ENCODE measurements around the gene TRIM72. TPM values are rescaled to one million over a fixed set of nuclear protein-coding genes. Genes with fewer than 3 reads are reported as not detected.

The TRIM72 gene
- total RNA-seq, 1 experiment from 2014 or later: 1.8 TPM

GRCh38 chr16:31225193-31225592, 11.3 kb downstream of the TRIM72 start (continued):
- TF ChIP-seq AR (CRISPR knock-in tag; IDR thresholded peaks at IDR 0.05): no peak
- TF ChIP-seq ZNF425 (CRISPR knock-in tag; conservative IDR thresholded peaks at IDR 0.05): no peak
- no peak for TF ChIP-seq NFATC4 (CRISPR knock-in tag; IDR thresholded peaks at IDR 0.05)
- TF ChIP-seq CTCF (IDR thresholded peaks at IDR 0.05): no peak

- Mint-ChIP-seq H3K27me3 (ENCODE audit: low read depth) (peaks cover 4% of the 10 kb centered on the region; the same call in 1 of the 2 replicates), H3K36me3 (peaks cover 6% of the 10 kb centered on the region), H3K4me3 (no peak overlapping the region), H3K4me1 (peaks cover 3% of the 10 kb centered on the region), H3K27ac (no peak overlapping the region), H3K9me3 (peaks cover 4% of the 10 kb centered on the region; the same call in 1 of the 2 replicates)
- CTCF ChIA-PET: interaction anchor here (0.8 kb wide), 1 partner anchor 11 kb away, joined by 3 read pairs; the partner anchor contains the start of gene PYDC1
- POLR2A ChIA-PET: no interaction called here
- no peak for ATAC-seq
- DNase-seq (ENCODE audit: low spot score): no peak
- TF ChIP-seq AR (CRISPR knock-in tag; IDR thresholded peaks at IDR 0.05) (no peak), MAX (CRISPR knock-in tag; IDR thresholded peaks at IDR 0.05) (no peak), HMGA2 (CRISPR knock-in tag; IDR thresholded peaks at IDR 0.05) (no peak), NFATC4 (CRISPR knock-in tag; IDR thresholded peaks at IDR 0.05) (no peak), SMAD4 (CRISPR knock-in tag; IDR thresholded peaks at IDR 0.05) (no peak), RELA (CRISPR knock-in tag; IDR thresholded peaks at IDR 0.05; ENCODE audit: borderline replicate concordance) (no peak), E2F5 (CRISPR knock-in tag; IDR thresholded peaks at IDR 0.05) (no peak), TP53 (CRISPR knock-in tag; IDR thresholded peaks at IDR 0.05) (no peak), E2F4 (CRISPR knock-in tag; IDR thresholded peaks at IDR 0.05; ENCODE audit: borderline replicate concordance, low read depth) (no peak), NR1H2 (CRISPR knock-in tag; IDR thresholded peaks at IDR 0.05) (no peak), ZNF423 (CRISPR knock-in tag; IDR thresholded peaks at IDR 0.05) (no peak), OVOL2 (CRISPR knock-in tag; IDR thresholded peaks at IDR 0.05; ENCODE audit: borderline replicate concordance) (no peak), KAT7 (CRISPR knock-in tag; IDR thresholded peaks at IDR 0.05; ENCODE audit: borderline replicate concordance) (no peak), ZSCAN18 (CRISPR knock-in tag; IDR thresholded peaks at IDR 0.05) (no peak), ETV6 (CRISPR knock-in tag; IDR thresholded peaks at IDR 0.05) (no peak), CTCF (IDR thresholded peaks at IDR 0.05) (no peak), GABPB1 (CRISPR knock-in tag; IDR thresholded peaks at IDR 0.05) (no peak)
Observed at GRCh38 chr16:31228206-31228605, 14.3 kb downstream of the TRIM72 start.
